ENCODE measurements around the gene MCF2L2.
"Not testable (repeated sequence)": the region's sequence is repeated elsewhere in the genome, so short reads cannot be mapped to it uniquely, and the experiment has no call there.

The MCF2L2 gene

GRCh38 chr3:183172051-183172639, 256.3 kb downstream of the MCF2L2 start:
- no peak overlapping the region for H3K4me3 ChIP-seq (ENCODE audit: low read length)
- DNase-seq (ENCODE audit: low read depth, low spot score), result no peak

GRCh38 chr3:183167975-183168374, 260.4 kb downstream of the MCF2L2 start:
- H3K4me3 ChIP-seq (ENCODE audit: low read length); DNase-seq (ENCODE audit: low read depth, low spot score): not testable (repeated sequence)

DNA sequence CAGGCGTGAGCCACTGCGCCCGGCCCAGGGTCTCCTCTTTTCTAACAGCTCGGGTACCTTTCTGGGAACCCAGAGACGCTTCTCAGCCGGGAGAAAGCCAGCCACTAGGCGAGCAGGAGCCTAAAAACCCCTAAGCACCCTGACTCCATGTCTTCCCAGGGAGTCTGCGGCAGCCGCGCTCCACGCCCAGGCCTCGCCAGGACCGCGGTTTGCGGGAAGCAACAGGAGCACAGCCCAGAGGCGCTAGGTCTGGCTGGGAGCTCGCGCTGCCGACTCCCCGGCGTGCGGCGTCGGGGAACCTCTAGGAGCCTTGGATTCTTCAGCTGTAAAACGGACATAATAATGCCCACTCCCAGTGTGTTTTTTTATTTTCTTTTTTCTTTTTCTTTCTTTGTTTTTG, 264.9 kb downstream of the MCF2L2 start:
- no peak for DNase-seq (ENCODE audit: low read depth, low spot score)
- no peak overlapping the region for H3K4me3 ChIP-seq (ENCODE audit: low read length)

GRCh38 chr3:183161552-183162336, 266.7 kb downstream of the MCF2L2 start:
- DNase-seq (ENCODE audit: low read depth, low spot score), result no peak
- peak overlapping the region; percentile 72 for H3K4me3 ChIP-seq (ENCODE audit: low read length)

DNA sequence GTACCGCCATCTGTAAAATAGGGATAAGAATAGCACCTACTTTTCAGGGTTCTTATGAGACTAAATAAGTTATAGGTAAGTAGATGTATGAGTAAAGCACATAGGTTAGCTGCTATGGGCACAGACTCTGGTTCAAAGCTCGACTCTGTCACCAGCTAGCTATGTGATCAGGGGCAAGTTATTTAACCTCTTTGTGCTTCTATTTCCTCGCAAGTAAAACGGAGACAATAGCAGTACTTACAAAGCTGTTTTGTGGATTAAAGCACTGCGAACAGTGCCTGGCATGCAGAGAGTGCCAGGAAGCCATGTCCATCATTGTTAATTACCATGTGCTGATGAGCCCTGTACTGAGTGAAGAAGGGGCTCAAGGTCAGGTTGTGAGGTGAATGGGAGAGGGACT, 267.8 kb downstream of the MCF2L2 start:
- DNase-seq (ENCODE audit: low read depth, low spot score), result no peak
- no peak overlapping the region for H3K4me3 ChIP-seq (ENCODE audit: low read length)

GRCh38 chr3:183159333-183159732, 269.1 kb downstream of the MCF2L2 start:
- H3K4me3 ChIP-seq (ENCODE audit: low read length), result no peak overlapping the region
- no peak for DNase-seq (ENCODE audit: low read depth, low spot score)

DNA sequence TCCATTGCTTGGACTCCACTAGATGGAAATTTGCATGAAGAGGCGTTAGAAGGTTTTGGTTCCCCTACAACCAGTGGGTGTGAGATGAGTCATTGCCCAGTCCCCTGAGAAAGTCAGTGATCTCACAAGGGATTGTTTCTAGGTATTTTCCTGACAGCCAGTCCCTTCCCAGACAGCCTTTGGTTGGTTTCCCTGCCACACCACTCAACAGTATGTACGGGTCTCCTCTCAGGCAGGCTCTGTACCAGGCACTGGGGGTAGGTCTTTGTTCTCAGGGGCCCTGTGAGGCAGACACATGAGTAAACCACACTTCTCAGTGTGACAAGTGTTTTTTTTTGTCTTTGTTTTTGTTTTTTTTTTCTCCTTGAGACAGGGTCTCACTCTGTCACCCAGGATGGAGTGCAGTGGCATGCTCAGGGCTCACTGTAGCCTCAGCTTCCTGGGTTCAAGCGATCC, 269.8 kb downstream of the MCF2L2 start:
- DNase-seq (ENCODE audit: low read depth, low spot score), result peak; percentile 33
- no peak overlapping the region for H3K4me3 ChIP-seq (ENCODE audit: low read length)

- DNase-seq (ENCODE audit: low read depth, low spot score), result no peak
Observed at GRCh38 chr3:183158113-183158512, 270.3 kb downstream of the MCF2L2 start.

DNA sequence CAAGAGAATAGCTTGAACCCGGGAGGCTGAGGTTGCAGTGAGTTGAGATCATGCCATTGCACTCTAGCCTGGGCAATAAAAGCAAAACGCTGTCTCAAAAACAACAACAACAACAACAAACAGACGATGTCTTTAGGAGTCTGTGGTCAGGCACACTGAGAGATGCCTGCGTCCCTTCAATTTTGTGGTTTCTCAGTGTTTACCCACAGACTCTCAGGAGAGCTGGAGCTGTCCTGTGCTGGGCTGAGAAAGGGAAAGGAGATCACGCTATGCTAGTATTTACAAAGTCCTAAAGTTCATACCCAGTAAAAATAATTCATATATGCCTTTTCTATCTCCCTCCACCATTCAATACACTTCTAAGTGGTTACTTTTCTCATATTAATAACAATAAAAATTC, 272.2 kb downstream of the MCF2L2 start:
- H3K4me3 ChIP-seq (ENCODE audit: low read length), result no peak overlapping the region
- DNase-seq (ENCODE audit: low read depth, low spot score), result no peak

More at GRCh38 chr3:183158113-183158512, 270.3 kb downstream of the MCF2L2 start:
- no peak overlapping the region for H3K4me3 ChIP-seq (ENCODE audit: low read length)

DNA sequence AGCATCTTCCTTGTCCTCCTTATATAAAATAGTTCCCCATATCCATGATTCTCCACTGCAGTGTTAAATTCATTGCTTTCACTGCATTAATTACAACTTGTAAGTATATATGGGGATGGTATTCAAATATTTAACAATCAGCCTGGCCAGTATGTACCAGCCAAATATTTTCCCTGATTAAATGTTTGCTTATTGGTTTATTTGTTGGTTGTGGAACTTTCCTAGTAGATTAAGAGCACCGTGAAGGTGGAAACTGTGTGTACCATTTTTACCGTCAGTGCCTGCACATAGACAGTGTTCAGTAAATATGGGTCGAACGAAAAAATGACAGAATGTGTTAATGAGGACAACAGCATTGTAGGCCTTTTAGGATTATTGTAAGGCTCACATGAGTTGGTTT, 272.9 kb downstream of the MCF2L2 start:
- DNase-seq (ENCODE audit: low read depth, low spot score), result no peak
- H3K4me3 ChIP-seq (ENCODE audit: low read length), result no peak overlapping the region

DNA sequence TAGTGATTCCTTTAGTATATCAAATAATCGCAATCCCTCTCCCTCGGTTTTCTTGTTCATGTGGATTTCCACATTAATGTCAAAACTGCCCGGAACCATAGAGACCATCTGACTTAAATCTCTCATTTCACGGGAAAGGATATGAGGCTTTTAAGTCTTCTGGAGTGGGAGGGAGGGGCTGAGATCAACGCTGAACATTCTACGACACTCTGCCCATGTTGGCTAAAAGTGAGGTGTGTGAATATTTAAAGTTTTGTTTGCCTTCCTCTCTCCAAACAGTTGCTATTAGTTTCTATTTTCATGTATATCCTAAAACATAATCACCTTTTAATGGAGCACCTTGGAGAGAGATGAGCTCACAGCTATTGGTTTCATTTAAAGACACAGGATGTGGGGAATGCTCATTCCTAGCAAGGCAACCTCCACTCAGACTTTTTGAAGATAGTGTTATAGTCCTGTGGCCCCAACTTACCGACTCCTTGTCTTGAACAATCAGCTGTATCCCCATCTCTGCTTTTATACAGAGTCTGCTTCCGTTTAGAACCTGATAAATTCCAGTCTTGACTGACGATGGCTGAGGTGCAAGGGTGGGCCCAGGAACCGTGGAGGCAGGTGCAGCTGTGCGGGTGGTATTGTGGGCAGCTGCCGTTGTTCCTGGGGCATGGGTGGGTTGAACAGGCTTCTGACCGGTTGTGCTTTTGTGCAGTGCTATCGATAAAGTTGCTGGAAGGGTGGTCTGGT, 275.0 kb downstream of the MCF2L2 start:
- peak overlapping the region; percentile 17 for H3K4me3 ChIP-seq (ENCODE audit: low read length)
- DNase-seq (ENCODE audit: low read depth, low spot score), result peak; percentile 90

GRCh38 chr3:183151821-183152351, 276.5 kb downstream of the MCF2L2 start:
- H3K4me3 ChIP-seq (ENCODE audit: low read length), result no peak overlapping the region
- DNase-seq (ENCODE audit: low read depth, low spot score), result peak; percentile 70

GRCh38 chr3:183151086-183151485, 277.3 kb downstream of the MCF2L2 start:
- no peak overlapping the region for H3K4me3 ChIP-seq (ENCODE audit: low read length)
- no peak for DNase-seq (ENCODE audit: low read depth, low spot score)

GRCh38 chr3:183149915-183150750, 278.3 kb downstream of the MCF2L2 start:
- H3K4me3 ChIP-seq (ENCODE audit: low read length), result no peak overlapping the region
- DNase-seq (ENCODE audit: low read depth, low spot score), result no peak

GRCh38 chr3:183148056-183148455, 280.4 kb downstream of the MCF2L2 start:
- no peak overlapping the region for H3K4me3 ChIP-seq (ENCODE audit: low read length)
- DNase-seq (ENCODE audit: low read depth, low spot score), result no peak

DNA sequence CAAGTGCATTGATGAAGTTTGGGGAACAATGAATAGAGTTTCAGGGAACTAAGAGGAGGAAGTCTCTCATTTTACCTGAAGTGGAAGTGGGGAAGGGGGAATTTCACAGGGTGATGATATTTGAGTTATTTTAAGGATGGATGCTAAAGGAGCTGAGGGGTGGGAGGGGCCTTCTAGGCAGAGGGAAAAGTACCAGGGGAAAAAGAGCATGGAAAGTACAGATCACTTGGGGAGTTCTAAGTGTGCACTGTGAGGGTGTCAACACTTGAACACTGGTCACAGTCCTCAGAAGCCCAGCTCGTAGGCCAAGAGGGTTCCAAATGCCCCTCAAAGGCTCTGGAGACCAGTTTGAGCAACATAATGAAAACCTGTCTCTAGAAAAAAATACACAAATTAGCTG, 284.1 kb downstream of the MCF2L2 start:
- no peak overlapping the region for H3K4me3 ChIP-seq (ENCODE audit: low read length)
- no peak for DNase-seq (ENCODE audit: low read depth, low spot score)

GRCh38 chr3:183142199-183142598, 286.2 kb downstream of the MCF2L2 start:
- DNase-seq (ENCODE audit: low read depth, low spot score), result no peak

GRCh38 chr3:183134844-183135243, 293.6 kb downstream of the MCF2L2 start:
- no peak for DNase-seq (ENCODE audit: low read depth, low spot score)

More at GRCh38 chr3:183142199-183142598, 286.2 kb downstream of the MCF2L2 start:
- no peak overlapping the region for H3K4me3 ChIP-seq (ENCODE audit: low read length)

DNA sequence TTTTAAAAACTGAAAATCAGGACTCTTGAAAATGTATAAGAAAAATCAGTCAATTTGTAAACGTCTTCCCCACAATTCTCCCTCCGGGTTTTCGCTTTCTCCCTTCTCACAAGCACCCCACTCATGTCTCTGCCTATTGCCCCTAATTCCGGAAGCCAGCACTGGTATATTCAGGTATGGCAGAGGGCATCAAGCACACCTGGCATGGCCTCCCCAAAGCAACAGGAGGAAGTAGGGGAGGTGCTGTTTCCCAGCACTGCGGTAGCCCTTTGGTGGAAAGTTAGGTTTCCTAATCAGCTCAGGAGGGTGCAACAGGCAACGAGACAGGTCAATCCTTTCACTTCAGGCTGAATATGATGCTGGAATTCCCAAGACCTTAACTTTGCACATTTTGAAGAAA, 296.0 kb downstream of the MCF2L2 start:
- H3K4me3 ChIP-seq (ENCODE audit: low read length), result no peak overlapping the region
- no peak for DNase-seq (ENCODE audit: low read depth, low spot score)

More at GRCh38 chr3:183134844-183135243, 293.6 kb downstream of the MCF2L2 start:
- no peak overlapping the region for H3K4me3 ChIP-seq (ENCODE audit: low read length)

All from Jurkat, Clone E6-1 (cell line).